NCI-H2227 treated with DMSO at 0.1 percent for 48 hours (cell line): ENCODE measurements around the gene ADGRG6.

Source experiments
- DNase-seq: peaks from one replicate; lab custom pipeline; 2025; lab: John Stamatoyannopoulos, UW

Gene ADGRG6

GRCh38 chr6:142291512-142291911 is 10.3 kb upstream of the ADGRG6 start:
- DNase-seq, result no peak

GRCh38 chr6:142292166-142292924 is 9.5 kb upstream of the ADGRG6 start:
- DNase-seq, result no peak

- no peak for DNase-seq
Measured at GRCh38 chr6:142293121-142293520, 8.7 kb upstream of the ADGRG6 start.

- DNase-seq, result no peak
Measured at GRCh38 chr6:142294679-142295078, 7.1 kb upstream of the ADGRG6 start.

GRCh38 chr6:142296975-142297604 is 4.7 kb upstream of the ADGRG6 start:
- DNase-seq, result no peak

GRCh38 chr6:142297605-142297995 is 4.2 kb upstream of the ADGRG6 start:
- no peak for DNase-seq

- DNase-seq, result no peak
Measured at GRCh38 chr6:142297996-142298753, 3.6 kb upstream of the ADGRG6 start.

GRCh38 chr6:142300302-142300701 is 1.5 kb upstream of the ADGRG6 start:
- DNase-seq, result no peak

- DNase-seq, result no peak
Measured at GRCh38 chr6:142300758-142301650, 803 bp upstream of the ADGRG6 start.

- no peak for DNase-seq
Measured at GRCh38 chr6:142302421-142303175, 791 bp downstream of the ADGRG6 start.

GRCh38 chr6:142303176-142303533 is 1.3 kb downstream of the ADGRG6 start:
- DNase-seq, result no peak

- no peak for DNase-seq
Measured at GRCh38 chr6:142304241-142304640, 2.4 kb downstream of the ADGRG6 start.

GRCh38 chr6:142306736-142307135 is 4.9 kb downstream of the ADGRG6 start:
- DNase-seq, result no peak

- no peak for DNase-seq
Measured at GRCh38 chr6:142307963-142308748, 6.3 kb downstream of the ADGRG6 start.

GRCh38 chr6:142309426-142309825 is 7.6 kb downstream of the ADGRG6 start:
- DNase-seq, result no peak

- no peak for DNase-seq
Measured at GRCh38 chr6:142313284-142313683, 11.5 kb downstream of the ADGRG6 start.

- no peak for DNase-seq
Measured at GRCh38 chr6:142316791-142317368, 15.1 kb downstream of the ADGRG6 start.

- no peak for DNase-seq
Measured at GRCh38 chr6:142318714-142319113, 16.9 kb downstream of the ADGRG6 start.

- no peak for DNase-seq
Measured at GRCh38 chr6:142320366-142320765, 18.6 kb downstream of the ADGRG6 start.

GRCh38 chr6:142321451-142321850 is 19.6 kb downstream of the ADGRG6 start:
- DNase-seq, result no peak
